SK-N-SH (cell line): Measurements from ENCODE around the gene NUSAP1. TPM values are rescaled to one million over a fixed set of nuclear protein-coding genes. Genes with fewer than 3 reads are reported as not detected.

Experiments used
- CTCF ChIA-PET: fragments of 300-600, 350-600 bp; formaldehyde crosslinking; extraction: SDS; loops from one replicate; lab custom pipeline; 2021; lab: Yijun Ruan, JAX
- POLR2A ChIA-PET: fragments of 350-600 bp; sonication (Branson Sonifier 250); formaldehyde crosslinking; extraction: SDS; loops from one replicate; lab custom pipeline; 2020; ENCODE audit warnings: antibody characterized with exemption, inconsistent platforms; lab: Yijun Ruan, JAX
- DNase-seq: peaks from one replicate; pipeline ENCODE4 v3.0.0; 2012
- H2AFZ ChIP-seq: fragments of 200-600 bp; sonication (generic); 2 replicates; pipeline ENCODE4 v1.8.1; 2016; ENCODE audit warnings: antibody characterized with exemption, mild to moderate bottlenecking, low read depth
- H3F3A ChIP-seq: fragments of 200-600 bp; sonication (generic); replicated peaks from 2 replicates; pipeline ENCODE3; 2016; ENCODE audit warnings: antibody characterized with exemption, mild to moderate bottlenecking; ENCODE audit not compliant: insufficient read depth
- H3K27ac ChIP-seq, 2 experiments: fragments of 200-500 bp in 1 of 2; fragments of 200-600 bp in 1 of 2; sonication (Bioruptor generic) in 1 of 2; sonication (generic), shearing (Covaris generic) in 1 of 2; 2 replicates each; pipeline versions ENCODE4 v1.5.1 to v1.6.1; 2014 to 2016; ENCODE audit warnings: low read depth in 2 of 2, inconsistent platforms in 1 of 2, low read length in 1 of 2, mild to moderate bottlenecking in 1 of 2, mixed read lengths in 1 of 2
- H3K27me3 ChIP-seq: fragments of 200-600 bp; sonication (generic), shearing (Covaris generic); 2 replicates; pipeline ENCODE4 v1.6.1; 2016; ENCODE audit warnings: mixed run types; ENCODE audit not compliant: insufficient read depth
- H3K36me3 ChIP-seq, 2 experiments: fragments of 200-500 bp in 1 of 2; fragments of 200-600 bp in 1 of 2; sonication (Bioruptor generic) in 1 of 2; sonication (generic) in 1 of 2; replicated peaks in 1 of 2; 2 replicates each; pipeline versions ENCODE3 to v1.5.1; 2014 to 2016; ENCODE audit warnings: low read length in 1 of 2, mild to moderate bottlenecking in 1 of 2; ENCODE audit not compliant: insufficient read depth in 2 of 2, control insufficient read depth in 1 of 2
- H3K4me1 ChIP-seq, 2 experiments: fragments of 200-500 bp in 1 of 2; fragments of 200-600 bp in 1 of 2; sonication (Bioruptor generic) in 1 of 2; sonication (generic), shearing (Covaris generic) in 1 of 2; 2 replicates each; pipeline versions ENCODE4 v1.5.1 to v1.6.1; 2014 to 2016; ENCODE audit warnings: low read depth in 1 of 2, low read length in 1 of 2, mixed run types in 1 of 2; ENCODE audit not compliant: insufficient read depth in 2 of 2, control insufficient read depth in 1 of 2
- H3K4me2 ChIP-seq: fragments of 200-600 bp; sonication (generic), shearing (Covaris generic); 2 replicates; pipeline ENCODE4 v1.6.1; 2017; ENCODE audit warnings: mixed run types
- H3K4me3 ChIP-seq, 2 experiments: fragments of 200-500 bp in 1 of 2; fragments of 200-600 bp in 1 of 2; sonication (Bioruptor generic) in 1 of 2; sonication (generic), shearing (Covaris generic) in 1 of 2; 2 replicates each; pipeline versions ENCODE4 v1.5.1 to v1.8.1; 2014 to 2016; ENCODE audit warnings: low read depth in 2 of 2, inconsistent platforms in 1 of 2, low read length in 1 of 2, mild to moderate bottlenecking in 1 of 2, mixed read lengths in 1 of 2, moderate library complexity in 1 of 2
- H3K79me2 ChIP-seq: fragments of 200-600 bp; sonication (generic); 2 replicates; pipeline ENCODE4 v1.8.1; 2017; ENCODE audit warnings: mild to moderate bottlenecking; ENCODE audit not compliant: insufficient read depth
- H3K9ac ChIP-seq: fragments of 200-600 bp; sonication (generic); 2 replicates; pipeline ENCODE4 v1.6.1; 2017; ENCODE audit warnings: mixed run types
- H3K9me2 ChIP-seq: fragments of 200-600 bp; sonication (generic); 2 replicates; pipeline ENCODE4 v1.6.1; 2017; ENCODE audit warnings: mixed run types
- H3K9me3 ChIP-seq: fragments of 200-600 bp; sonication (generic); 2 replicates; pipeline ENCODE4 v1.6.1; 2017; ENCODE audit warnings: mixed run types, mild to moderate bottlenecking, moderate library complexity
- H4K20me1 ChIP-seq: fragments of 200-600 bp; sonication (generic); 2 replicates; pipeline ENCODE4 v1.6.1; 2017; ENCODE audit warnings: mild to moderate bottlenecking, mixed run types; ENCODE audit not compliant: insufficient read depth
- CHD2 ChIP-seq: fragments of 150-350 bp; IDR thresholded peaks from 2 replicates; pipeline ENCODE4 v1.6.1; 2018; ENCODE audit warnings: low read length; ENCODE audit not compliant: partially characterized antibody
- CTCF ChIP-seq: fragments of 200-600 bp; sonication (generic); IDR thresholded peaks from 2 replicates; pipeline ENCODE4 v1.6.1; 2017; ENCODE audit warnings: antibody characterized with exemption, mild to moderate bottlenecking, moderate library complexity
- EZH2phosphoT487 ChIP-seq: fragments of 200-600 bp; sonication (generic); IDR thresholded peaks from 2 replicates; pipeline ENCODE4 v1.6.1; 2017; ENCODE audit warnings: low read depth, mixed run types, mild to moderate bottlenecking, antibody characterized with exemption, moderate library complexity, borderline replicate concordance
- FOSL2 ChIP-seq: IDR thresholded peaks from 2 replicates; pipeline ENCODE4 v1.4.0; 2012; ENCODE audit warnings: low read depth, mild to moderate bottlenecking, moderate library complexity, borderline replicate concordance
- FOXJ3 ChIP-seq: sonication (generic); formaldehyde crosslinking; IDR thresholded peaks from 2 replicates; pipeline ENCODE4 v1.5.1; 2020; ENCODE audit warnings: mild to moderate bottlenecking, missing genetic modification reagents
- FOXM1 ChIP-seq: IDR thresholded peaks from 2 replicates; pipeline ENCODE4 v1.4.0; 2012; ENCODE audit warnings: low read depth, mild to moderate bottlenecking
- IRF3 ChIP-seq: fragments of 150-350 bp; IDR thresholded peaks from 2 replicates; pipeline ENCODE4 v1.6.1; 2016; ENCODE audit warnings: mild to moderate bottlenecking, low read depth, low read length
- RAD21 ChIP-seq: IDR thresholded peaks from 2 replicates; pipeline ENCODE4 v1.6.1; 2012; ENCODE audit warnings: mild to moderate bottlenecking, low read length
- RCOR1 ChIP-seq: fragments of 150-350 bp; IDR thresholded peaks from 2 replicates; pipeline ENCODE4 v1.6.1; 2017; ENCODE audit warnings: antibody characterized with exemption, low read length
- TEAD4 ChIP-seq: IDR thresholded peaks from 2 replicates; pipeline ENCODE4 v1.4.0; 2012; ENCODE audit warnings: mild to moderate bottlenecking, borderline replicate concordance; ENCODE audit not compliant: insufficient read depth
- YY1 ChIP-seq: IDR thresholded peaks from 2 replicates; pipeline ENCODE4 v1.4.0; 2012; ENCODE audit warnings: low read depth, mild to moderate bottlenecking
- WGBS: methylation state at CpG from one replicate; pipeline ENCODE4 v1.1.6; 2017; ENCODE audit warnings: low lambda C conversion rate; 5-methylcytosine and 5-hydroxymethylcytosine counted together
- polyA plus RNA-seq, 3 experiments: library from polyadenylated mRNA; depleted of rRNA; stranded (reverse); fragments of >200 nt; gene quantifications; 2 replicates each; pipeline ENCODE4 v1.2.3, GENCODE V29; 2012
- TF ChIP-seq, protein P1 (sequence below): fragments of 150-350 bp; IDR thresholded peaks from 2 replicates; pipeline ENCODE4 v1.6.1; 2017; ENCODE audit warnings: antibody characterized with exemption, low read length, low read depth, borderline replicate concordance
- TF ChIP-seq, protein P2 (sequence below): IDR thresholded peaks from 2 replicates; pipeline ENCODE4 v1.6.1; 2012; ENCODE audit warnings: mild to moderate bottlenecking, low read depth, low read length, moderate library complexity

NUSAP1 gene
- polyA plus RNA-seq, 1 of the 3 experiments (the other 2 are of a cell fraction): 41.1 TPM

DNA sequence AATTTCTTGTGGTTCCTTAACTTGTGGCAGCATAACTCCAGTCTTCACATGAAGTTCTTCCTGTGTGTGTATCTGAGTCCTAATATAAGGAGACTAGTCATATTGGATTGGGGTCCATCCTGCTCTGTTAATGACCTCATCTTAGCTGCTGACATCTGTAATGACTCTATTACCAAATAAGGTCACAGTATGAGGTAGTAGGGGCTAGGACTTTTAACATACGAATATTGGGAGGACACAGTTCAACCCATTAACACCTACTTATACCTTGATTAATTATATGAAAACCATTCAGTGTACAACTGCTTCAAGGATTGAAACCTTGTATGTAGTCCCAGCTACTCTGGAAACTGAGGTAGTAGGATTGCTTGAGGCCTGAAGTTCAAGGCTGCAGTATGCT, 44.2 kb upstream of the NUSAP1 start (continued):
- TF ChIP-seq, protein P1, sequence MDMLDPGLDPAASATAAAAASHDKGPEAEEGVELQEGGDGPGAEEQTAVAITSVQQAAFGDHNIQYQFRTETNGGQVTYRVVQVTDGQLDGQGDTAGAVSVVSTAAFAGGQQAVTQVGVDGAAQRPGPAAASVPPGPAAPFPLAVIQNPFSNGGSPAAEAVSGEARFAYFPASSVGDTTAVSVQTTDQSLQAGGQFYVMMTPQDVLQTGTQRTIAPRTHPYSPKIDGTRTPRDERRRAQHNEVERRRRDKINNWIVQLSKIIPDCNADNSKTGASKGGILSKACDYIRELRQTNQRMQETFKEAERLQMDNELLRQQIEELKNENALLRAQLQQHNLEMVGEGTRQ: no peak

- H3K4me2 ChIP-seq: no peak overlapping the region
- CTCF ChIA-PET: interaction anchor here (0.7 kb wide), 1 partner anchor 431 kb away, joined by 3 read pairs; no protein-coding TSS in a partner anchor
These were observed 42.7 kb upstream of the NUSAP1 start for GRCh38 chr15:41289953-41290352.

More at GRCh38 chr15:41289953-41290352, 42.7 kb upstream of the NUSAP1 start:
- H3K27me3 ChIP-seq: no peaks in the 10 kb centered on the region
- no peaks in the 10 kb centered on the region for H3K9me3 ChIP-seq
- POLR2A ChIA-PET: interaction anchor here (0.6 kb wide), 1 partner anchor 268 kb away, joined by 3 read pairs; no protein-coding TSS in a partner anchor
- no peak for TF ChIP-seq IRF3
- TF ChIP-seq FOSL2: no peak
- no peak for TF ChIP-seq TEAD4
- TF ChIP-seq FOXM1: no peak
- TF ChIP-seq RCOR1: no peak
- no peak for TF ChIP-seq CHD2
- TF ChIP-seq FOXJ3 (CRISPR knock-in tag): no peak
- no peak for TF ChIP-seq CTCF
- TF ChIP-seq YY1: no peak
- no peak for TF ChIP-seq RAD21
- no peak for TF ChIP-seq EZH2phosphoT487
- TF ChIP-seq, protein P1: no peak
- TF ChIP-seq, protein P2, sequence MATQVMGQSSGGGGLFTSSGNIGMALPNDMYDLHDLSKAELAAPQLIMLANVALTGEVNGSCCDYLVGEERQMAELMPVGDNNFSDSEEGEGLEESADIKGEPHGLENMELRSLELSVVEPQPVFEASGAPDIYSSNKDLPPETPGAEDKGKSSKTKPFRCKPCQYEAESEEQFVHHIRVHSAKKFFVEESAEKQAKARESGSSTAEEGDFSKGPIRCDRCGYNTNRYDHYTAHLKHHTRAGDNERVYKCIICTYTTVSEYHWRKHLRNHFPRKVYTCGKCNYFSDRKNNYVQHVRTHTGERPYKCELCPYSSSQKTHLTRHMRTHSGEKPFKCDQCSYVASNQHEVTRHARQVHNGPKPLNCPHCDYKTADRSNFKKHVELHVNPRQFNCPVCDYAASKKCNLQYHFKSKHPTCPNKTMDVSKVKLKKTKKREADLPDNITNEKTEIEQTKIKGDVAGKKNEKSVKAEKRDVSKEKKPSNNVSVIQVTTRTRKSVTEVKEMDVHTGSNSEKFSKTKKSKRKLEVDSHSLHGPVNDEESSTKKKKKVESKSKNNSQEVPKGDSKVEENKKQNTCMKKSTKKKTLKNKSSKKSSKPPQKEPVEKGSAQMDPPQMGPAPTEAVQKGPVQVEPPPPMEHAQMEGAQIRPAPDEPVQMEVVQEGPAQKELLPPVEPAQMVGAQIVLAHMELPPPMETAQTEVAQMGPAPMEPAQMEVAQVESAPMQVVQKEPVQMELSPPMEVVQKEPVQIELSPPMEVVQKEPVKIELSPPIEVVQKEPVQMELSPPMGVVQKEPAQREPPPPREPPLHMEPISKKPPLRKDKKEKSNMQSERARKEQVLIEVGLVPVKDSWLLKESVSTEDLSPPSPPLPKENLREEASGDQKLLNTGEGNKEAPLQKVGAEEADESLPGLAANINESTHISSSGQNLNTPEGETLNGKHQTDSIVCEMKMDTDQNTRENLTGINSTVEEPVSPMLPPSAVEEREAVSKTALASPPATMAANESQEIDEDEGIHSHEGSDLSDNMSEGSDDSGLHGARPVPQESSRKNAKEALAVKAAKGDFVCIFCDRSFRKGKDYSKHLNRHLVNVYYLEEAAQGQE: no peak
- TF ChIP-seq, all 33 proteins: peak for 0
- H3K4me3 ChIP-seq: no peak overlapping the region
- DNase-seq: no peak
- H4K20me1 ChIP-seq: no peaks in the 10 kb centered on the region
- no peaks in the 10 kb centered on the region for H3F3A ChIP-seq
- H3K9me2 ChIP-seq: no peaks in the 10 kb centered on the region
- WGBS: 94% methylated on average over 2 of the region's 2 CpGs
- H3K27ac ChIP-seq: no peak overlapping the region
- H3K9ac ChIP-seq: no peak overlapping the region
- H2AFZ ChIP-seq: no peak overlapping the region
- H3K36me3 ChIP-seq: peaks cover 30 to 50% of the 10 kb centered on the region in 2 experiments
- peaks cover 49% of the 10 kb centered on the region for H3K79me2 ChIP-seq
- peaks cover 0 to 5% of the 10 kb centered on the region in 2 experiments; a peak in 2 of 4 replicates for H3K4me1 ChIP-seq
